GM18907 (cell line): ENCODE data around the gene FAM227A.

ENCODE experiments used
- ATAC-seq: cut with Tn5 transposase; IDR thresholded peaks from one replicate; pipeline ENCODE4 v1.9.1; 2021; ENCODE audit warnings: mild to moderate bottlenecking, moderate library complexity; ENCODE audit not compliant: unreplicated experiment

The FAM227A gene

DNA sequence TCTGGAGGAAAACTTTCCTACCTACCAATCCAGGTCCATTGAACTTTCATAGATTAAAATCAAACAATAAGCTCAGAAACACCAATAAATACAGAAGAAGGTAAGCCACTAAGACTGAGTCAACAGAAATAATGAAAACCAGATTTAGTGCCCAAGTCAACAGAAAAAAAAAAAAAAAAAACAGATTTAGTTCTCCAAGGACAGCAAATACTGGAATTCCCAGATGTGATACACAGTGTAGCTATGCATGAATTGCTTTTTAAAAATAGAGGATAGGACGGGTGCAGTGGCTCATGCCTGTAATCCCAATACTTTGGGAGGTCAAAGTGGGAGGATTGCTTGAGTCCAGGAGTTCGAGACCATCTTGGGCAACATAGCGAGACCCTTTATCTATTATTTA lies 101.9 kb downstream of the FAM227A start:
- no peak for ATAC-seq

DNA sequence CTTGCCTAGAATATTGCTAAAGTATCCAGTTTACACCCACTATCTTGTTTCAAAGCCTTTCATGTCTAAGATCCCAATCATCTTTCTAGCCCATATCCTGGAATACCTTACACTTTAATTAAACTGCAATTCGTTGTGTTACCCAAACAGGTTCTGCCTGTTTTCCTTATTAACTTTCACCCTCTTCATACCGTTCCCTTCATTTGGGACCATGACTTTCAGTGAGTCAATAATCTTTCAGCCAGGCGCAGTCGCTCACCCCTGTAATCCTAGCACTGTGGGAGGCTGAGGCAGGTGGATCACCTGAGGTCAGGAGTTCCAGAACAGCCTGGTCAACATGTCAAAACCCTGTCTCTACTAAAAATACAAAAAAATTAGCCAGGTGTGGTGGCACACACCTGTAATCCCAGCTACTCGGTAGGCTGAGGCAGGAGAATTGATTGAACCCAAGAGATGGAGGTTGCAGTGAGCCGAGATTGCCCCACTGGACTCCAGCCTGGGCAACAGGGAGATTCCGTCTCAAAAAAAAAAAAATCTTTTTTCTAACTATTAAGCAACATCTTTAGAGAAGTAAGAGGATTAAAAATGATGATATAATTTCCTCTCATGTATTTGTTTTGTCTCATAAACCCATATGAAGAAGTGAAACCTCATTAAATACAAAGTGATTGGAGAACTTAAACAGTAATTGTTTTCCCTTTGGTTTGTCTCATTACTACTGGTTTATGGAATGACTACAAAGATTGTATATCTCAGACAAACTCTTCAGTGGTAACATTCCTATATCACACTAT lies 106.9 kb downstream of the FAM227A start:
- no peak for ATAC-seq

DNA sequence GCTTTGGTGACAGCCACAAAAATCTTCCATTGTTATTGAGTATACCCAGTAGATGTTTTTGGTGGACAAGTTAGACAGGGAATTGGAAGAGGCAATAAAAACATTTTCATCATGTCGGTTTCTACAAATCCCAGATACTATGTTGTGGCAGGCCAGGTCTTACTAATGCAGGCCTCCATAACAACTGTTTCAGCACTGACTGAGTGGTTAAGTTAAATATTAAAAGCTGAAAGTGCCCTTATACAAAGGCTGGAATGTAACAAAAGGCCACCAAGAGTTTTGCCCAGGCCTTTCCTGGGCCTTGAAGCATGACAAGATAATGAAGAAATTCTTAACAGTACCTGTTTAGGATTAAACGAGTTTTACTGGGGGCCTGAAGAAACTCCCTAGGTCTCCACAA lies 115.5 kb downstream of the FAM227A start:
- ATAC-seq: no peak

DNA sequence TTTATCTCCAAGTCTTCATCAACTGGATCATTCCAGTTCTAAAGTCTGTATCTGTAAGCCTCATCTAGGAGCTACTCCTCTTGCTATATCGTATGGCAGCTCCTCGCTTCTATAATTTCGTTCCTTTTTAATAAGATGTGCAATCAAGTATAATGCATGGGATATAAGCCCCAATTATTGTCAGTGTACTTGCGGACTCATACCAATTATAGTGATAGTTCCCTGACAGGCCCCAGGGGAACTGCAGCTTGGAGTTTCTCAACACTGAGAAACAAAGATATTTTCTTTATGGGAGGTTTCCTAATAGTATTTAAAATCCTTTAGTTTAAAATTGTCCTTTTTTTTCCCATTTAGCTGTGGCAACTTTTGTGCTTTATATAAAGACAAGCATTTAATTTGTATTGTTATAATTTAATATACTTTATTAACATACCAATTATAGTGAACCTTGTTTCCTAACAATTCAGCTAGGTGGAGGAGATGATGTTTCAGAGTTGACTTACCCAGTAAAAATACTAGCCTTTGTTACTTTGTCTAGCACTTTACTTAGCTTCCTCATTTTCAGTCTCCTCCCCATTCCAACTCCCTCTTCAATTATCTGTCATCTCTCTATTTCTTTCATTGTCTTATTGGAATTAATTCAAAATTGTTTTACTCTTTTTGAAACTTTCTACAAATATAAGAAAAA lies 124.8 kb downstream of the FAM227A start:
- ATAC-seq: no peak
